Measurements from ENCODE around the gene GPR137C. TPM values are rescaled to one million over a fixed set of nuclear protein-coding genes. Genes with fewer than 3 reads are reported as not detected.

The GPR137C gene
- total and polyA plus RNA-seq, 2 experiments from 2014 or later: 1.7 to 2.5 TPM

GRCh38 chr14:52602131-52602530, 49.5 kb downstream of the GPR137C start:
- 100% methylated on average over 1 of the region's 1 CpG for WGBS (ENCODE audit: low lambda C conversion rate, missing lambda C conversion rate)
- no peaks in the 10 kb centered on the region for H4K20me1 ChIP-seq (ENCODE audit: insufficient read depth, poor library complexity, severe bottlenecking)
- no peaks in the 10 kb centered on the region for H3K36me3 ChIP-seq (replicated peaks; ENCODE audit: insufficient read depth, low read depth)
- no peaks in the 10 kb centered on the region for H3K4me1 ChIP-seq (ENCODE audit: insufficient read depth)
- no peaks in the 10 kb centered on the region for H3K9me2 ChIP-seq (replicated peaks; ENCODE audit: insufficient read depth)
- no peak overlapping the region for H3K4me3 ChIP-seq
- no peak overlapping the region for H2AFZ ChIP-seq
- no peaks in the 10 kb centered on the region for H3K27me3 ChIP-seq
- no peak for TF ChIP-seq EZH2 (IDR thresholded peaks at IDR 0.05; ENCODE audit: borderline replicate concordance)
- TF ChIP-seq CTCF (IDR thresholded peaks at IDR 0.05; ENCODE audit: poor library complexity): no peak
- TF ChIP-seq EZH2phosphoT487 (IDR thresholded peaks at IDR 0.05; ENCODE audit: low read depth, severe bottlenecking, unreplicated experiment): no peak
- H3K27ac ChIP-seq: no peak overlapping the region
- no peak for DNase-seq (ENCODE audit: low spot score)
- H3K9me3 ChIP-seq (ENCODE audit: low read depth): peaks cover 12% of the 10 kb centered on the region
- H3K79me2 ChIP-seq: no peaks in the 10 kb centered on the region
- no peak overlapping the region for H3K4me2 ChIP-seq

- no peak overlapping the region for H2AFZ ChIP-seq
- no peaks in the 10 kb centered on the region for H3K27me3 ChIP-seq
- no peaks in the 10 kb centered on the region for H3K9me2 ChIP-seq (replicated peaks; ENCODE audit: insufficient read depth)
- DNase-seq (ENCODE audit: low spot score): no peak
- WGBS (ENCODE audit: low lambda C conversion rate, missing lambda C conversion rate): 94% methylated on average over 1 of the region's 1 CpG
- no peak overlapping the region for H3K4me3 ChIP-seq
- no peak overlapping the region for H3K27ac ChIP-seq
- no peaks in the 10 kb centered on the region for H4K20me1 ChIP-seq (ENCODE audit: insufficient read depth, poor library complexity, severe bottlenecking)
- no peak overlapping the region for H3K4me2 ChIP-seq
- peaks cover 12% of the 10 kb centered on the region for H3K9me3 ChIP-seq (ENCODE audit: low read depth)
- TF ChIP-seq EZH2phosphoT487 (IDR thresholded peaks at IDR 0.05; ENCODE audit: low read depth, severe bottlenecking, unreplicated experiment): no peak
- H3K79me2 ChIP-seq: no peaks in the 10 kb centered on the region
- H3K36me3 ChIP-seq (replicated peaks; ENCODE audit: insufficient read depth, low read depth): no peaks in the 10 kb centered on the region
- H3K4me1 ChIP-seq (ENCODE audit: insufficient read depth): no peaks in the 10 kb centered on the region
Observed at GRCh38 chr14:52607061-52607460, 54.4 kb downstream of the GPR137C start.

- no peak overlapping the region for H3K4me3 ChIP-seq
- no peaks in the 10 kb centered on the region for H4K20me1 ChIP-seq (ENCODE audit: insufficient read depth, poor library complexity, severe bottlenecking)
- TF ChIP-seq EZH2phosphoT487 (IDR thresholded peaks at IDR 0.05; ENCODE audit: low read depth, severe bottlenecking, unreplicated experiment) (no peak), CTCF (IDR thresholded peaks at IDR 0.05; ENCODE audit: poor library complexity) (no peak)
- H3K4me2 ChIP-seq: no peak overlapping the region
- no peaks in the 10 kb centered on the region for H3K27me3 ChIP-seq
- no peak for DNase-seq (ENCODE audit: low spot score)
- 95% methylated on average over 5 of the region's 5 CpGs for WGBS (ENCODE audit: low lambda C conversion rate, missing lambda C conversion rate)
- H2AFZ ChIP-seq: no peak overlapping the region
- H3K36me3 ChIP-seq (replicated peaks; ENCODE audit: insufficient read depth, low read depth): no peaks in the 10 kb centered on the region
- no peak overlapping the region for H3K27ac ChIP-seq
- peaks cover 12% of the 10 kb centered on the region for H3K9me3 ChIP-seq (ENCODE audit: low read depth)
- no peaks in the 10 kb centered on the region for H3K79me2 ChIP-seq
- H3K4me1 ChIP-seq (ENCODE audit: insufficient read depth): no peaks in the 10 kb centered on the region
- no peaks in the 10 kb centered on the region for H3K9me2 ChIP-seq (replicated peaks; ENCODE audit: insufficient read depth)
Observed at GRCh38 chr14:52609445-52610044, 56.9 kb downstream of the GPR137C start.

- WGBS (ENCODE audit: low lambda C conversion rate, missing lambda C conversion rate): 93% methylated on average over 2 of the region's 2 CpGs
Observed at GRCh38 chr14:52610187-52610586, 57.6 kb downstream of the GPR137C start.

More at GRCh38 chr14:52610187-52610586, 57.6 kb downstream of the GPR137C start:
- Histone ChIP-seq H3K27ac (no peak overlapping the region), H3K36me3 (replicated peaks; ENCODE audit: insufficient read depth, low read depth) (no peaks in the 10 kb centered on the region), H4K20me1 (ENCODE audit: insufficient read depth, poor library complexity, severe bottlenecking) (no peaks in the 10 kb centered on the region), H3K79me2 (no peaks in the 10 kb centered on the region), H3K4me1 (ENCODE audit: insufficient read depth) (no peaks in the 10 kb centered on the region), H3K4me3 (no peak overlapping the region), H3K27me3 (no peaks in the 10 kb centered on the region), H3K9me3 (ENCODE audit: low read depth) (peaks cover 6% of the 10 kb centered on the region), H3K4me2 (no peak overlapping the region), H2AFZ (no peak overlapping the region), H3K9me2 (replicated peaks; ENCODE audit: insufficient read depth) (no peaks in the 10 kb centered on the region)
- no peak for TF ChIP-seq EZH2 (IDR thresholded peaks at IDR 0.05; ENCODE audit: borderline replicate concordance)
- TF ChIP-seq EZH2phosphoT487 (IDR thresholded peaks at IDR 0.05; ENCODE audit: low read depth, severe bottlenecking, unreplicated experiment): no peak
- no peak for TF ChIP-seq CTCF (IDR thresholded peaks at IDR 0.05; ENCODE audit: poor library complexity)
- no peak for DNase-seq (ENCODE audit: low spot score)

All from hepatocyte (in vitro differentiated cells).